Measurements from ENCODE around the gene HOXD13.

HOXD13 gene

DNA sequence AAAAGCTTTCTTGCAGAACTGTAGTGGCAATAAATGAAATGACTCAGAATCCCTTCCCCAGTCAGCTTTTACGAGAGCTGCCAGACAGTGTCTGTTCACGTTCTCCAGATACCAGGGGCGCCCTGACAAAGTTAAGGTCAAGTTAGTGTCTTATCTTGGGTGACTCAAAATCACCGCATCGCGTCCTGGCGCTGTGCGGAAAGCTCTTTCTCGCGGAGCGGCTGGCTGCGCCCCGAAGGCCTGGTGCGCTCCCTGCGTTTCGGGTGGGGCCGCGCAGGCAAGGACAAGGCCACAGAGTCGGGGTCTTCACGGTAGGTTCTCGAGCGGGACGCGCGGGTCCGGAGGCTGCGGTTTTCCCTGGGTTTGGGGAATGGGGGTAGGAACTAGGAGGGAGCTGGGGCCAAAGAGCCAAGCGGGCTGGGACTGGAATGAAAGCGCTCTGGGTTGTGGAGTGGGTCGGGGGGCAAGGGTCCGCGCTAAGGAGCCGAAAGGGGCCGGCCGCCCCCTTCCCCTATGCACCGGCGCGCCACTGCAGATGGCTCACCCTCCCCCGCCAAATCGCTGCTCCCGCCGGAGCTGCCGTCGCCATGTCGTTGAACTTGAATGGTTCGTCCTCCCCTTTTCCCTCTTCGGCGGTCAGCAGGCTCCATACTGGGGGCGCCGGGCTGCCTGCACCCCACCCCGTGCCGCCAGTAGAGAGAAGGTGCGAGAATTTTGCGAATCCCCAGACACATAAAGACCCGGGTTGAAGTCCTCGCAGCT, 12.0 kb downstream of the HOXD13 start:
- peak; percentile 42 for ATAC-seq
- TF ChIP-seq, protein P1, sequence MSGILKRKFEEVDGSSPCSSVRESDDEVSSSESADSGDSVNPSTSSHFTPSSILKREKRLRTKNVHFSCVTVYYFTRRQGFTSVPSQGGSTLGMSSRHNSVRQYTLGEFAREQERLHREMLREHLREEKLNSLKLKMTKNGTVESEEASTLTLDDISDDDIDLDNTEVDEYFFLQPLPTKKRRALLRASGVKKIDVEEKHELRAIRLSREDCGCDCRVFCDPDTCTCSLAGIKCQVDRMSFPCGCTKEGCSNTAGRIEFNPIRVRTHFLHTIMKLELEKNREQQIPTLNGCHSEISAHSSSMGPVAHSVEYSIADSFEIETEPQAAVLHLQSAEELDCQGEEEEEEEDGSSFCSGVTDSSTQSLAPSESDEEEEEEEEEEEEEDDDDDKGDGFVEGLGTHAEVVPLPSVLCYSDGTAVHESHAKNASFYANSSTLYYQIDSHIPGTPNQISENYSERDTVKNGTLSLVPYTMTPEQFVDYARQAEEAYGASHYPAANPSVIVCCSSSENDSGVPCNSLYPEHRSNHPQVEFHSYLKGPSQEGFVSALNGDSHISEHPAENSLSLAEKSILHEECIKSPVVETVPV (CRISPR knock-in tag; IDR thresholded peaks at IDR 0.05): no peak
- TF ChIP-seq RARB (CRISPR knock-in tag; IDR thresholded peaks at IDR 0.05): no peak
- TF ChIP-seq, protein P2, sequence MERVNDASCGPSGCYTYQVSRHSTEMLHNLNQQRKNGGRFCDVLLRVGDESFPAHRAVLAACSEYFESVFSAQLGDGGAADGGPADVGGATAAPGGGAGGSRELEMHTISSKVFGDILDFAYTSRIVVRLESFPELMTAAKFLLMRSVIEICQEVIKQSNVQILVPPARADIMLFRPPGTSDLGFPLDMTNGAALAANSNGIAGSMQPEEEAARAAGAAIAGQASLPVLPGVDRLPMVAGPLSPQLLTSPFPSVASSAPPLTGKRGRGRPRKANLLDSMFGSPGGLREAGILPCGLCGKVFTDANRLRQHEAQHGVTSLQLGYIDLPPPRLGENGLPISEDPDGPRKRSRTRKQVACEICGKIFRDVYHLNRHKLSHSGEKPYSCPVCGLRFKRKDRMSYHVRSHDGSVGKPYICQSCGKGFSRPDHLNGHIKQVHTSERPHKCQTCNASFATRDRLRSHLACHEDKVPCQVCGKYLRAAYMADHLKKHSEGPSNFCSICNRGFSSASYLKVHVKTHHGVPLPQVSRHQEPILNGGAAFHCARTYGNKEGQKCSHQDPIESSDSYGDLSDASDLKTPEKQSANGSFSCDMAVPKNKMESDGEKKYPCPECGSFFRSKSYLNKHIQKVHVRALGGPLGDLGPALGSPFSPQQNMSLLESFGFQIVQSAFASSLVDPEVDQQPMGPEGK (CRISPR knock-in tag; IDR thresholded peaks at IDR 0.05; ENCODE audit: borderline replicate concordance): no peak
- TF ChIP-seq, protein P3, sequence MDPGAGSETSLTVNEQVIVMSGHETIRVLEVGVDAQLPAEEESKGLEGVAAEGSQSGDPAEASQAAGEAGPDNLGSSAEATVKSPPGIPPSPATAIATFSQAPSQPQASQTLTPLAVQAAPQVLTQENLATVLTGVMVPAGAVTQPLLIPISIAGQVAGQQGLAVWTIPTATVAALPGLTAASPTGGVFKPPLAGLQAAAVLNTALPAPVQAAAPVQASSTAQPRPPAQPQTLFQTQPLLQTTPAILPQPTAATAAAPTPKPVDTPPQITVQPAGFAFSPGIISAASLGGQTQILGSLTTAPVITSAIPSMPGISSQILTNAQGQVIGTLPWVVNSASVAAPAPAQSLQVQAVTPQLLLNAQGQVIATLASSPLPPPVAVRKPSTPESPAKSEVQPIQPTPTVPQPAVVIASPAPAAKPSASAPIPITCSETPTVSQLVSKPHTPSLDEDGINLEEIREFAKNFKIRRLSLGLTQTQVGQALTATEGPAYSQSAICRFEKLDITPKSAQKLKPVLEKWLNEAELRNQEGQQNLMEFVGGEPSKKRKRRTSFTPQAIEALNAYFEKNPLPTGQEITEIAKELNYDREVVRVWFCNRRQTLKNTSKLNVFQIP (CRISPR knock-in tag; IDR thresholded peaks at IDR 0.05; ENCODE audit: borderline replicate concordance, low read depth): no peak
- no peak for TF ChIP-seq ZNF565 (CRISPR knock-in tag; conservative IDR thresholded peaks at IDR 0.05; ENCODE audit: low read depth)
- no peak for TF ChIP-seq BACH2 (CRISPR knock-in tag; IDR thresholded peaks at IDR 0.05; ENCODE audit: borderline replicate concordance)
- no peak for TF ChIP-seq ZFP30 (CRISPR knock-in tag; IDR thresholded peaks at IDR 0.05)
- no peak for TF ChIP-seq PPARA (CRISPR knock-in tag; IDR thresholded peaks at IDR 0.05; ENCODE audit: borderline replicate concordance)
- no peak for TF ChIP-seq GLIS3 (CRISPR knock-in tag; IDR thresholded peaks at IDR 0.05)
- TF ChIP-seq, protein P4, sequence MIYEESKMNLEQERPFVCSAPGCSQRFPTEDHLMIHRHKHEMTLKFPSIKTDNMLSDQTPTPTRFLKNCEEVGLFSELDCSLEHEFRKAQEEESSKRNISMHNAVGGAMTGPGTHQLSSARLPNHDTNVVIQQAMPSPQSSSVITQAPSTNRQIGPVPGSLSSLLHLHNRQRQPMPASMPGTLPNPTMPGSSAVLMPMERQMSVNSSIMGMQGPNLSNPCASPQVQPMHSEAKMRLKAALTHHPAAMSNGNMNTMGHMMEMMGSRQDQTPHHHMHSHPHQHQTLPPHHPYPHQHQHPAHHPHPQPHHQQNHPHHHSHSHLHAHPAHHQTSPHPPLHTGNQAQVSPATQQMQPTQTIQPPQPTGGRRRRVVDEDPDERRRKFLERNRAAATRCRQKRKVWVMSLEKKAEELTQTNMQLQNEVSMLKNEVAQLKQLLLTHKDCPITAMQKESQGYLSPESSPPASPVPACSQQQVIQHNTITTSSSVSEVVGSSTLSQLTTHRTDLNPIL (CRISPR knock-in tag; IDR thresholded peaks at IDR 0.05; ENCODE audit: low read depth): no peak
- no peak for TF ChIP-seq CSDC2 (CRISPR knock-in tag; IDR thresholded peaks at IDR 0.05)
- TF ChIP-seq ZC3H10 (CRISPR knock-in tag; IDR thresholded peaks at IDR 0.05): no peak
- no peak for TF ChIP-seq OSR1 (CRISPR knock-in tag; IDR thresholded peaks at IDR 0.05)
- no peak for TF ChIP-seq TCF4 (CRISPR knock-in tag; IDR thresholded peaks at IDR 0.05; ENCODE audit: borderline replicate concordance)
- no peak for TF ChIP-seq ZFP3 (CRISPR knock-in tag; IDR thresholded peaks at IDR 0.05)
- no peak for TF ChIP-seq SNAI2 (CRISPR knock-in tag; IDR thresholded peaks at IDR 0.05)

DNA sequence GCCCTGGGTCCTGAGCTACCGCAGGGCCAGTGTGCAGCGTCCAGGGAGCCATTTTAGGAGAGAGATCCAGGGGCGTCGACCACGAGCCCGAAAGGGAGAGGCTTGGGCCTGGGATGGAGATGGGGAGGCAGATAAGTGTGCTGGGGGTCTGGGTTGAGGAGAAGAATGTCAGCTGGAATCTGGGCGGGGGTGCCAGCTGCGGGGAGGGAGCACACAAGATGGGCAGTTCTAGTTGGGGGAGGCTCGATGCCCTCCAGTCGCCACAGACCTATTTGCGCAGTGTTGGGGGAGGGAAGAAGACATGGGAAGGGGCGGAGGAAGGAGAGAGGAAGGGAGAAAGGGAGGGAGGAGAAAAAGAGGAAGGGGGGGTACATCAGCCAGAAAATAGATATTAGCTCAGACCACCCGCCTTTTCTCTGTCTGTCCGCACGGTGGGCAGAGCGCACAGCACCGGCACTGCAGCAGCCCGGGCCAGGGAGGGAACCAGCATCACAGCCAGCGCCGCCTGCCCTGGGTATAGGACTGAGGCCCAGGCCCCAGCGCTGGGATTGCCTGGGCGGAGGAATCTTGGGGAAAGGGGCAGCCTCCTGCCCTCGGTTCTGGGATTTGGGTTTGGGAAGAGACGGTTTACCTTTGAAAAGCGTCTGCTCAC, 12.7 kb downstream of the HOXD13 start:
- ATAC-seq: peak; percentile 11
- TF ChIP-seq ZC3H10 (CRISPR knock-in tag; IDR thresholded peaks at IDR 0.05) (no peak), PPARA (CRISPR knock-in tag; IDR thresholded peaks at IDR 0.05; ENCODE audit: borderline replicate concordance) (no peak), GLIS3 (CRISPR knock-in tag; IDR thresholded peaks at IDR 0.05) (no peak), ISL1 (CRISPR knock-in tag; IDR thresholded peaks at IDR 0.05) (no peak), ZNF70 (CRISPR knock-in tag; IDR thresholded peaks at IDR 0.05) (no peak), SNAI2 (CRISPR knock-in tag; IDR thresholded peaks at IDR 0.05) (no peak), ZNF8 (CRISPR knock-in tag; IDR thresholded peaks at IDR 0.05) (no peak), ARNTL (CRISPR knock-in tag; IDR thresholded peaks at IDR 0.05; ENCODE audit: borderline replicate concordance, low read depth) (no peak)
- TF ChIP-seq, protein P4 (CRISPR knock-in tag; IDR thresholded peaks at IDR 0.05; ENCODE audit: low read depth): no peak
